Measurements from ENCODE around the gene DDX24. TPM values are rescaled to one million over a fixed set of nuclear protein-coding genes. Genes with fewer than 3 reads are reported as not detected.
A peak's percentile ranks its signal among the peaks of the same experiment; 100 is the strongest.

Gene DDX24
- total RNA-seq: 100 to 1,000 TPM; 221 to 423 (median 359) TPM
- 100 to 1,000 TPM; 226 to 616 (median 296) TPM for polyA plus RNA-seq
- long read RNA-seq, donor 1, full-length matches to known transcripts: 173 of 214 reads
- long read RNA-seq, donor 1, partial matches to known transcripts: 41 of 214 reads
- long read RNA-seq, donor 1, other reads (novel, unspliced or antisense): 0 of 214 reads
- long read RNA-seq, donor 2, full-length matches to known transcripts: 114 of 142 reads
- long read RNA-seq, donor 2, partial matches to known transcripts: 28 of 142 reads
- long read RNA-seq, donor 2, other reads (novel, unspliced or antisense): 0 of 142 reads
- long read RNA-seq, donor 3, full-length matches to known transcripts: 108 of 133 reads
- long read RNA-seq, donor 3, partial matches to known transcripts: 25 of 133 reads
- long read RNA-seq, donor 3, other reads (novel, unspliced or antisense): 0 of 133 reads
- long read RNA-seq, donor 4, full-length matches to known transcripts: 146 of 169 reads
- long read RNA-seq, donor 4, partial matches to known transcripts: 17 of 169 reads
- long read RNA-seq, donor 4, other reads (novel, unspliced or antisense): 6 of 169 reads
- long read RNA-seq, donor 5, full-length matches to known transcripts: 540 of 569 reads
- long read RNA-seq, donor 5, partial matches to known transcripts: 20 of 569 reads
- long read RNA-seq, donor 5, other reads (novel, unspliced or antisense): 9 of 569 reads
- long read RNA-seq, donor 6, full-length matches to known transcripts: 113 of 142 reads
- long read RNA-seq, donor 6, partial matches to known transcripts: 23 of 142 reads
- long read RNA-seq, donor 6, other reads (novel, unspliced or antisense): 6 of 142 reads
- long read RNA-seq, donor 7, full-length matches to known transcripts: 51 of 75 reads
- long read RNA-seq, donor 7, partial matches to known transcripts: 24 of 75 reads
- long read RNA-seq, donor 7, other reads (novel, unspliced or antisense): 0 of 75 reads
- long read RNA-seq, donor 8, full-length matches to known transcripts: 131 of 198 reads
- long read RNA-seq, donor 8, partial matches to known transcripts: 67 of 198 reads
- long read RNA-seq, donor 8, other reads (novel, unspliced or antisense): 0 of 198 reads
- long read RNA-seq, donor 9, full-length matches to known transcripts: 139 of 178 reads
- long read RNA-seq, donor 9, partial matches to known transcripts: 39 of 178 reads
- long read RNA-seq, donor 9, other reads (novel, unspliced or antisense): 0 of 178 reads
- long read RNA-seq, donor 10, full-length matches to known transcripts: 88 of 187 reads
- long read RNA-seq, donor 10, partial matches to known transcripts: 42 of 187 reads
- long read RNA-seq, donor 10, other reads (novel, unspliced or antisense): 57 of 187 reads

- intact Hi-C loops (cut with DNase I): no loop called here
- WGBS, 4 donors: 0 to 1% (median 0%) methylated on average over 32 to 77 of the region's 77 CpGs
- H3K4me1 ChIP-seq (replicated peaks in 1 of 2): peaks cover 55 to 59% of the 10 kb centered on the region in 2 donors
Measured at GRCh38 chr14:94080621-94081385, at the start of gene DDX24, which contains the start of gene IFI27L1. TSS of gene DDX24 (minus strand) at chr14:94081202. CDS start at chr14:94079742, 1,460 bp downstream. TSS of gene IFI27L1 (plus strand) at chr14:94081310. CDS start at chr14:94096938, 15,628 bp downstream.

GRCh38 chr14:94129758-94130414 lies 48.9 kb upstream of the DDX24 start:
- Histone ChIP-seq H3K9me3 (replicated peaks in 1 of 3) (no peaks in the 10 kb centered on the region), H3K4me1 (replicated peaks in 1 of 2) (peaks cover 4 to 11% of the 10 kb centered on the region in 2 donors), H3K27me3 (no peaks in the 10 kb centered on the region), H3K4me3 (peak overlapping the region in 3 of 4 donors; percentile 22 to 61 (median 33)), H3K36me3 (replicated peaks in 1 of 2) (peaks cover 0 to 6% of the 10 kb centered on the region in 2 donors), H3K27ac (peak overlapping the region in 4 of 5 donors; percentile 68 to 89 (median 80))
- peak; percentile 67 to 82 (median 73) for DNase-seq
- peak in 1 of 2 donors; percentile 14 for TF ChIP-seq POLR2A (IDR thresholded peaks at IDR 0.05)
- no peak for TF ChIP-seq CTCF (IDR thresholded peaks at IDR 0.05)
- 0 to 1% (median 1%) methylated on average over 12 of the region's 12 CpGs for WGBS, 4 donors
- intact Hi-C loops (cut with DNase I): loop anchor here in 1 of 2 donors (10.0 kb wide), 1 partner anchor 55 kb away; no protein-coding TSS in a partner anchor

More at GRCh38 chr14:94080621-94081385, at the start of gene DDX24, which contains the start of gene IFI27L1:
- peak; percentile 96 to 99 (median 98) for DNase-seq
- Histone ChIP-seq H3K27me3 (no peaks in the 10 kb centered on the region), H3K27ac (peak within 1 kb of the TSS; percentile 91 to 99 (median 96)), H3K4me3 (peak within 1 kb of the TSS; percentile 60 to 97 (median 83)), H3K9me3 (replicated peaks in 1 of 3) (peaks cover 0 to 1% (median 0%) of the 10 kb centered on the region in 3 donors), H3K36me3 (replicated peaks in 1 of 2) (peaks cover 0 to 5% of the 10 kb centered on the region in 2 donors)
- TF ChIP-seq POLR2A (IDR thresholded peaks at IDR 0.05): peak; percentile 97 to 100
- TF ChIP-seq CTCF (IDR thresholded peaks at IDR 0.05): peak in 1 of 6 experiments; percentile 1

GRCh38 chr14:94129111-94129757 lies 48.2 kb upstream of the DDX24 start, which contains the start of gene IFI27L2:
TSS of gene IFI27L2 (minus strand) at chr14:94129604. CDS start at chr14:94129564, 40 bp downstream.
- peak; percentile 73 to 91 (median 82) for DNase-seq
- peak in 5 of 6 experiments; percentile 22 to 49 (median 46) for TF ChIP-seq CTCF (IDR thresholded peaks at IDR 0.05)
- peak in 1 of 2 donors; percentile 32 for TF ChIP-seq POLR2A (IDR thresholded peaks at IDR 0.05)
- peak within 1 kb of the TSS; percentile 8 to 89 (median 74) for H3K27ac ChIP-seq
- peaks cover 4 to 11% of the 10 kb centered on the region in 2 donors for H3K4me1 ChIP-seq (replicated peaks in 1 of 2)
- no peaks in the 10 kb centered on the region for H3K9me3 ChIP-seq (replicated peaks in 1 of 3)
- no peaks in the 10 kb centered on the region for H3K27me3 ChIP-seq
- intact Hi-C loops (cut with DNase I): loop anchor here in 1 of 2 donors (10.0 kb wide), 1 partner anchor 54 kb away; no protein-coding TSS in a partner anchor
- peaks cover 0 to 6% of the 10 kb centered on the region in 2 donors for H3K36me3 ChIP-seq (replicated peaks in 1 of 2)
- WGBS, 4 donors: 0 to 2% (median 1%) methylated on average over 21 to 27 of the region's 27 CpGs
- peak within 1 kb of the TSS; percentile 11 to 61 (median 28) for H3K4me3 ChIP-seq

Measured in adrenal gland (tissue), 19 donors.